HG02981 (cell line): ENCODE data around the gene MBP.
"Not testable (repeated sequence)": the region's sequence is repeated elsewhere in the genome, so short reads cannot be mapped to it uniquely, and the experiment has no call there.

Experiments
- ATAC-seq: cut with Tn5 transposase; IDR thresholded peaks from one replicate; pipeline ENCODE4 v1.9.1; 2021; ENCODE audit warnings: mild to moderate bottlenecking, moderate library complexity; ENCODE audit not compliant: unreplicated experiment

The MBP gene

DNA sequence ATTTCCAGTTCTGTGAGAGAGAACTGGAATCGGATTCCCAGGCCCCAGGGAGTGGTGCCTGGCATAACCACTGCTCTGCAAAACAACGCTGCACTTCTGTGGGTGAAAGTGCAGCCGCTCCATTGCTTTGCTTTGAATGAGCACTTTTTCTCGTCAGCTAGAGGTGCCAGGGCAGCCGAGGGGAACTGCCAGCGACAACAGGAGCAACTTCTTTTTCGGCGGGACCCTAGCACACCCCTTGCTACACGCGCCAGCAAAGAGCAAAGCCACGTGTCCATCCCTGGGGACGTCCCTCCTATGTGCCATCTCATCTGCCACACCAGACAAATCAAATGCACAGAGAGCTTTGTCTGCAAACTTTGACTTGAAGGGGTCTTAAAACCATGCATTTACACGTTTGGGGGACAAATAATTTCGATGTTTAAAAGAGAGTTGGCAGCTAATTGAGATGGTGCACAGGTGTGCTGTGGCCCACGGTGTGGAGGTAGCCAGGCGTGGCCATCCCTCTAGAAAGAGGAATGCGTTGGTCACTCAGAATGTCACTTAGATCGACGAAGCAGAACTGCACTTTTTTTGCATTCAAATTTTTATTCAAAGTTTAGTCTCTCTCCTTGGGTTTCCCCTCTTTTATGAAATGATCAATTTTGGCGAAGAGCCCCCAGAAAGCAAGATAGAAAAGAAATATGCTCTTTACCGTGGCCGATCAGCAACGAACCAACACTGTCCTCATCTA, 151.8 kb downstream of the MBP start:
- ATAC-seq: peak; percentile 26

DNA sequence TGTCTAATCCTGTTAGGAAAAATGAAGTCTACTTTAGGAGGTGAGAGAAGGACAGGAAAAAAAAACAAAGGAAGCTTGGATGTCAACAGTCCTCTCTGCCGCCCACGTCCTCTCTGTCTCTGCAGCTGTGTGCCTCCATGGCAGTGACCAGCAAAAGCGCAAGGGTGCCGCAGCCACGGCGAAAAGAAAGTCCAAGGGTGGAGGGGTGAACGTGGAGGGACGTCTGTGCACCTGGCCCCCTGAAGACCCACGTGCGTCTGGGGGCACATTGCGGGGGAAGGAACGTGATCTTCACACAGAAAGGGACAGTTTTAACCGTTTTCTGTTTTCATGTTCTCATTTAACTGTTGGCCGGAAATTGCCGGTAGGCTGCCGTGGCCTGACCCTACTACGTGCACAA, 152.7 kb downstream of the MBP start:
- ATAC-seq: no peak

DNA sequence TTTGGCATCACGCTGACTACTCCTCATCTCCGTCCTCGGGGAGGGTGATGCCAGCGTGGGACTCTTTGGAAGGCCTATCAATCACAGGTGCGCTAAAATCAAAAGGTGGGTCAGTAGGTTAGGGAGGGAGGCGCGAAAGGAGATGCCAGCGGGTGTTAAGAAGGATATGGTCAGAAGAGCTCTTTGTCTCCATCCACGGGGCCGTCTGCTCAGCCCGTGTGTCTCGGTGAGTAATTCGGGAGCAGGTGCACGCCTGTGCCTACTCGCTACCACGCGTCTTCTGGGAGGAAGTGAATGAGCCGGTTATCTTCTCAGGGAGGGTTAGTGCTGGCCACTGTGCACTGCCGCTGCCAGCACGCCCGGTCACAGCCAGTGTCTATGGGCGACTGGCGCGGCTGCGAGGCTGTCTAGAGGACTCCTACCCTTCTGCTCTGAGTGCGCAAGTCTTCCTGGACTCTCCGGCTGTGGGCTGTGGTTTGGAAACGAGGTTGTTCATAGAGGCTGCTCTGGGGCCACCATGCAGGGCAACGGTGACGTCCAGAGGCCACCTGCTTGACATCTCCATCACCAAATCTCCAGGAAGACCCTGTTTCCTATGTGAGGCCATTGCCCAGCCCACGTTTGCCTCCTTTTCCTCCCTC, 153.4 kb downstream of the MBP start:
- no peak for ATAC-seq

- no peak for ATAC-seq
Observed at GRCh38 chr18:76978616-76979015, 154.0 kb downstream of the MBP start.

DNA sequence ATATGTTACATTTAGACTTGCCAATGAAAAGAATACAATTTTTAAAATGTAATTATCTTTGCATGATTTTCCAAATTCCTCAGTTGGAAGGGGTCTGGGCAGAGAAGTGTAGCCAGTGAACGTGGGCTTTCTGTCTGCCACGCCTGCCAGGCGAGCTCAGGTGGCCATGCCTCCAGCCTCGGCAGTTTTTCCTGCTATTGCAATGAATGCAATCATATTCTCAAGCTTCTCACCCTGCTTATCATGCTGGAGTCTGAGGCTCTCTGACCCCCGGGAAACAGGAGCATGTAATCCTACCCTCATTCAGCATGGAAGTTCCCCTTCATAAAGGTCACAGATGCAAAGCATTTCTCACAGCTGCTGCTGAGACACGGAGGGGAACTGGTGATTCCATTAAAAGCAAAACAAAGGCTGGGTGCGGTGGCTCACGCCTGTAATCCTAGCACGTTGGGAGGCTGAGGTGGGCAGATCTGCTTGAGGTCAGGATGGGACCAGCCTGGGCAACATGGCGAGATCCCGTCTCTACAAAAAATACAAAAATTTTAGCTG, 154.8 kb downstream of the MBP start:
- no peak for ATAC-seq

- ATAC-seq: no peak
Observed at GRCh38 chr18:76977108-76977621, 155.4 kb downstream of the MBP start.

GRCh38 chr18:76975577-76976110, 156.9 kb downstream of the MBP start:
- no peak for ATAC-seq

- ATAC-seq: no peak
Observed at GRCh38 chr18:76974386-76974785, 158.2 kb downstream of the MBP start.

DNA sequence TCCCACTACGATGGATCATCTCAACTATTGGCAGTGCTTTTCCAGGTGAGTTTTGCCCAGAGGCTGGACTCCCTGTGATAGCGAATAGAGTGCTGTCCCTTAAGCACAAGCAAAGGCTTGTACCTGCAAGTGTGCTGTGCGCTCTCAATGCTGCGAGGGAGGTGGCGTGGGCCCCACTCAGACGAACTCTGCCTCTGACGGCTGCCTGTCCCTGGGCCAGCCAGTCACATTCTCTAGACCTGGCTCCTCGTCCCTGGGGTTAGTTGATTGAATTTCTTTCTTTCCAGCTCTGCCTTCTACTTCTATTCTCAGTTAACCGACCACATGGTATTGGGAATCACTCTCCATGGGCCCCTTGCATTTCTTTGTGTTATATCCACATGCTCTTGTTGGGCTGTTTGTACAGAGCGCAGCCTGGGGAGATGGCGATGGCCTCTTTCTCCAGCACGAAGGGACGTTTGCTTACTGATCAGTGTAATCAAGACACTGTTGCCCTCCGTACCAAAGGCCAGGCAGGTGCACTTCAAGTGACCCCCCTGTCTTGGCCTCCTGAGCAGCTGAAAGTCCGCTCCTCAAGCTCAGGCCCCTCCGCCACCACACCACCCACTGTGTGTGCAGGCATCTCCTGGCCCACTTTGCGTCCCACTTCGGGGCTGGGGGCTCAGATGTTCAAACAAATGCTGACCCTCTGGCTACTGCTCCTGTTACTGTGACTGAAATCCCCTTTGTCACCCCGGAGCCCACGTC, 158.9 kb downstream of the MBP start:
- no peak for ATAC-seq

GRCh38 chr18:76972846-76973519, 159.6 kb downstream of the MBP start:
- no peak for ATAC-seq

- no peak for ATAC-seq
Observed at GRCh38 chr18:76972241-76972640, 160.3 kb downstream of the MBP start.

GRCh38 chr18:76970770-76971559, 161.6 kb downstream of the MBP start:
- no peak for ATAC-seq

GRCh38 chr18:76967721-76968472, 164.7 kb downstream of the MBP start:
- no peak for ATAC-seq

DNA sequence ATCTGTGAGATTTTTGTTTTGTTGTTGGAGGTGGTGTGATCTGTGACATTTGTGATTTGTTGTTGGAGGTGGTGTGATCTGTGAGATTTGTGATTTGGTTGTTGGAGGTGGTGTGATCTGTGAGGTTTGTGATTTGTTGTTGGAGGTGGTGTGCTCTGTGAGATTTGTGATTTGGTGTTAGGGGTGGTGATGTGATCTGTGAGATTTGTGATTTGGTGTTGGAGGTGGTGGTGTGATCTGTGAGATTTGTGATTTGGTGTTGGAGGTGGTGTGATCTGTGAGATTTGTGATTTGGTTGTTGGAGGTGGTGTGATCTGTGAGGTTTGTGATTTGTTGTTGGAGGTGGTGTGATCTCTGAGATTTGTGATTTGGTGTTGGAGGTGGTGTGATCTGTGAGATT, 165.3 kb downstream of the MBP start:
- not testable (repeated sequence) for ATAC-seq

GRCh38 chr18:76965555-76966151, 166.9 kb downstream of the MBP start:
- ATAC-seq: peak; percentile 49

GRCh38 chr18:76963936-76964335, 168.6 kb downstream of the MBP start:
- no peak for ATAC-seq

GRCh38 chr18:76962851-76963250, 169.7 kb downstream of the MBP start:
- ATAC-seq: no peak

DNA sequence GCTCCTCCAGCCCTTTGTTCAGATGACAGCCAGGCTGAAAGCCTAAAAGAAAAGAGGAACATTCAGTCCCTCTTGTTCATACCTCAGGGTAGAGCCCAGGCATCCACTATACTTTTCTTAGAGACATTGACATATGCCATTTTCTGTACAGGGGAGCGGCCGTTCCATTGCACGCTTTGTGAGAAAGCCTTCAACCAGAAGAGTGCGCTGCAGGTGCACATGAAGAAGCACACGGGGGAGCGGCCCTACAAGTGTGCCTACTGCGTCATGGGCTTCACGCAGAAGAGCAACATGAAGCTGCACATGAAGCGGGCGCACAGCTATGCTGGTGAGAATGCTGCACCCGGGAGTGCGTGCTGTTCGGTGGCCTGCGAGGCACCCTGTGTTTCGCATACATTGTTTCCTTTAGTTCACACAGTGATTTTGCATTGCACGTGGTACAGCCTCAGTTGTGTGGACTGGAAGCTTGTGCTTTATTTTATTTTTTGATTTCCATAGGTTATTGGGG, 172.0 kb downstream of the MBP start:
- ATAC-seq: no peak
